Measurements from ENCODE around the gene OLA1.
A peak's percentile ranks its signal among the peaks of the same experiment; 100 is the strongest.

OLA1 gene

DNA sequence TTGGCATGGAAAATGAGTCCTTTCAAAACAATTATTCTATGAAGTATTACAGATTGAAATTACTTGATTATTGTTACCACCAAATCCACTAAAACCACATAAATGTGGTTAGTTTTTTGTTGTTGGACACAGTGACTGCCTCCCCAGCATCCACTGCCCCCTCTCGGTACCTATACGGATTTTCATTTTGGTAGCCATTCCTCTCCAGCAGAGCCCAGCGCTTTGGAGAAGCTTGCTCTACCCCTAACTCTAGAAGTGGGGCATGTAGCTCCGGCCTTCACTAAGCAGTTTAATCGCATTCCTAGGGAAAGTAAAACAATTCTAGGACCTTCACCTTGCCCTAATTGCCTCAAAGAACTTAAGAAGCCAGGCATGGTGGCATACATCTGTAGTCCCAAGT, 24.2 kb downstream of the OLA1 start:
- DNase-seq, result no peak

DNA sequence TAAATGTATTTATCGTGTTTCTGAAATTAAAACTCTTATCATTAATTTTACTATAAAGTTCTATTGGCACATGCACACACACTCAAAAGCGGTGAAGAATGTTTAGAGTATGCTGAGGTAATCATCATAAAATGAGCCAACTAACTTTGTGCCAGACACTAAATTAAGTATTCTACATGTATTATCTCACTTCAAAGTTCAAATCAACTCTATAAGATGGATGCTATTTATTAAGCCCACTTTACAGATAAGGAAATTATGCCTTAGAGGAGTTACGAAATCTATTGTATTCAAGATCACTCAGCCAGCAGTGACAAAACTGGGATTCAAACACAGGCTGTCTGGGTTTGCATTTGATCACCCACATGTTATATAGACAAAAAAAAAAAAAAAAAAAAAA, 24.9 kb downstream of the OLA1 start:
- no peak for DNase-seq

- no peak for DNase-seq
These were observed 26.2 kb downstream of the OLA1 start for GRCh38 chr2:174222154-174222553.

- DNase-seq, result no peak
These were observed 29.0 kb downstream of the OLA1 start for GRCh38 chr2:174219321-174219720.

- no peak for DNase-seq
These were observed 29.6 kb downstream of the OLA1 start for GRCh38 chr2:174218773-174219172.

- DNase-seq, result no peak
These were observed 30.5 kb downstream of the OLA1 start for GRCh38 chr2:174217869-174218268.

GRCh38 chr2:174211954-174212353, 36.4 kb downstream of the OLA1 start:
- no peak for DNase-seq

DNA sequence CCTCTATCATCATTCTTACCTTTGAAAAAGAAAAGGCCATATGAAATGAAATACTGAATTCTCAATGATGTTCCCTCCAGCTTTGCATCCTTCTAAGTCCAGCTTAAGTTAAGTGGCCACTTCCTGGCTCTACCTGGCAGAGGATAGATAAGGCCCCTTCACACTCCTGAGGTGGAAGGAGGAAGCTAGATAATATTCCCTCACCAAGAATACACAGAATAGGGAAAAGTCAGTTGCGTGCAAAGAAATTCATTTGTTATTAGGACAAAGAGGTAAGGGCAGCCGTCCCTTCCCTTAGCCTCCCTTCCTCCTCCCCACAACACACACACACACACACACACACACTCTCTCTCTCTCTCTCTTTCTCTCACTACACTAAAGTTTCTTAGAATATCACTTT, 37.5 kb downstream of the OLA1 start:
- peak; percentile 50 for DNase-seq

GRCh38 chr2:174209325-174209724, 39.0 kb downstream of the OLA1 start:
- no peak for DNase-seq

GRCh38 chr2:174208026-174208425, 40.3 kb downstream of the OLA1 start:
- DNase-seq, result no peak

GRCh38 chr2:174205562-174205961, 42.8 kb downstream of the OLA1 start:
- DNase-seq, result no peak

GRCh38 chr2:174202188-174202587, 46.1 kb downstream of the OLA1 start:
- no peak for DNase-seq

DNA sequence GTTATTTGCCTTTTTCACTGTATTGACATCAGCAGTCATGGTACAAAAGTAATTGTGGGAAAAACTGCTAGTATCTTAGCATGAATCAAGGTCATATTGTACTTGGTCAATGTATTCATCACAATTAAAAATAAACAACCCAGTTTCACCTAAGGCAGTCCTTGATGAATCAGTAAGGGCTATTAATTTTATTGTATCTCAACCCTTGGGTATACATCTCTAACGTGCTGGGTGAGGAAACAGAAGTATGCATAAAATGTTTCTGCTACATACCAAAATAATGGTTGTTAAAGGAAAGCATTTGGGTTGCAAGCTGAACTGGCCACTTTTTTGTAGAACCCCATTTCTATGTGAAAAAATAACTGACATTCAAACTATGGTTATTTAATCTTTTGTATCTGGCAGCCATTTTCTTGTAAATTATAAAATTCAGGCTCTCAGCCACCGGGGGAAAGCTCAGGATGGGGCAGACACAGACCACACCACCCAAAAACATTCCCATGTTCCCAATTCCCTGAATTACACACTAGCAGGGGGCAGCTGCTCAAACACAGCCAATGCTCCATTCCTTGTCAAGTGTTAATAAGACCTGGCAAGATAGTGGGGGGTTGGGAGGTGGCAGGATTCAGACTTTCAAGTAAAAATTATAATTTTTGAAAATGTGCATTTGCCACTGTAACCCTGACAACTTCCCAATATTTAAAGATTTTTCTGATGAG, 49.3 kb downstream of the OLA1 start:
- no peak for DNase-seq

DNA sequence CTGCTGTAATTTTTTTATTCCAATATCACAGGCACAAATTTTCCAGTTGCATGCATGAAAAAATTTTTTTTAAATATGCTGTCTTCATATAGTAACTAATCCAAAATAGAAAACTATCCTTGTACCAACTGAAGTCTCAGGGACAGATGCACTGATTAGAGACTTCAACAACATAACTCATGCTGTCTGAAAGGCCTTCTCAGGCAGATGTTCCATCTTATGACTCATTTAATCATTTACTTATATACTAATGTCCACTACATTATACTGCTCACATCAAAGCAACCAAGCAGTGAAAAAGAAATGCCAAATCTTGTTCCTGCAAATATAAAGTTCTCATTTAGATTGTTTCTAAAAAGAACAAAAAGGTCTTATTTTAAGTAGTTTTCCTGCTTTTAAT, 53.1 kb downstream of the OLA1 start:
- DNase-seq, result peak; percentile 14

DNA sequence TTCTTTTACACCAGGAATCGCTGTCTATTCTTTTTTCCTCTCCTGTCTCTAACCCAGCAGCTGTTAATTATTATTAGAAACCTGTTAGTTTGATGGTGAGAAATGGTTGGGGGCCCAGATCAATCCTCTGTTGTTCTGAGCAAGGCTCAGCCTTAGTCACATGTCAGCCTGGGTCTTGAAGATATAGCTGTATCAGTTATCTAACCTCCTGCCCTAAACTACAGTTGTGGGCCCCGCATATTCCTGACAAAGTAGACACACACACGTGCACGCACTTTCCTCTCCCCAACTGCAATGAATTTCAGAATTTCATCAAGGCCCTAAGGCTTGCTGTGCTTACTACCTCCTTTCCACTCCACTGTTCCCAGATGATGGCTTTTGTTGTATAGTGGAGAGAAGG, 54.6 kb downstream of the OLA1 start:
- peak; percentile 56 for DNase-seq

GRCh38 chr2:174192664-174193063, 55.7 kb downstream of the OLA1 start:
- no peak for DNase-seq

GRCh38 chr2:174191342-174192074, 56.8 kb downstream of the OLA1 start:
- DNase-seq, result no peak

DNA sequence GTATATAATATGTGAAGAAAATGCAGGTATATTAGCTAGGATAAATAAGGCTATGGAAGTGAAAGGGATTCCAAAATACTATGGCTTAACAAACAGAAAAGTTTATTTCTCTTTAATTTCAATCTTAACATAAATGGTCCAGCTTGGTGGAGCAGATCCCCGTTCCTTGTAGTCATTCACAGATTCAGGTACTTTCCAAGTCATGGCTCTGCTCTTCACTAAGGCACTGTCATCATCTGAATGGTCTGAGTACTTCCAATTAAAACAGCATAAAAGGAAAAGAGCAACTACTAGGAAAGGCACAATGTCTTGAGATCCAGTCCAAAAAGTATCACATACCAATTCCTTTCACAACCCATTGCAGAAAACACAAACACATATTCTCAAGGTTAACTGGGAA, 63.4 kb downstream of the OLA1 start:
- no peak for DNase-seq

- DNase-seq, result no peak
These were observed 63.8 kb downstream of the OLA1 start for GRCh38 chr2:174184504-174184903.

DNA sequence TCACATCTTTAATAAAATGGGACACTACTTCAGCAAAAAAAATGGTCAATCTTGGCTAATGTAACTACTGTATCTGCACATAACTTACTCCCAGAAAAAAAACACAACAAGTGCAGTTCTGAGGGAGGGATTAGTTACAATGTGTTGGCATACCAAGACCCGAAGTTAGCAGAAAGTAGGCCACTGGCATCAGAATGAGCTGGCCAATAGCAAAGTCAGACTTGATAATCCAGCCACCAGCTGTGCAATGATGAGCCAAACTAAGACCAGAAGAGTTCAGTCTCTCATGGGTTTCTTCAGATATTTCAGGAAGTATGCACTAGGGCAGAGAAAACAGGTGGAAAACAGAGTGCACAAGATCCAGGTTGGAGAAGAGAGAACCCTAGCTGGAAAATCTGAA, 65.3 kb downstream of the OLA1 start:
- no peak for DNase-seq

DNA sequence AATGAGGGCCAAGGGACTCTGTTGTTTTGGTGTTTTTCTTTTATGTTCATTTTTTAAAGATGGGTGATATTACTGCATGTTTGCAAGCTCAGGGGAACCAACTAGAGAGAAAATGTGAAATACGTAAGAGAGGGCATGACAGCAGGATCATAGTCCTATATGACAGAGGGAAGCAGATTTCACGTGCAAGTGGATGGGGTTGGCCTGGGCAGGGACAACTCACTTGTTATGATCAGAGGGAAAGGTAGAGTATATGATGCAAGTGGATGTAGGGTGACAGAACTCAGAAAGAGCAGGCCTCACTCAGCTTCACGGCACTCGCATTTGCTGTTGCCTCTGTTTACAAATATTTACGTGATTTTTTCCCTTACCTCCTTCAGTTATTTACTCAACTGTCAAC, 67.0 kb downstream of the OLA1 start:
- no peak for DNase-seq

DNA sequence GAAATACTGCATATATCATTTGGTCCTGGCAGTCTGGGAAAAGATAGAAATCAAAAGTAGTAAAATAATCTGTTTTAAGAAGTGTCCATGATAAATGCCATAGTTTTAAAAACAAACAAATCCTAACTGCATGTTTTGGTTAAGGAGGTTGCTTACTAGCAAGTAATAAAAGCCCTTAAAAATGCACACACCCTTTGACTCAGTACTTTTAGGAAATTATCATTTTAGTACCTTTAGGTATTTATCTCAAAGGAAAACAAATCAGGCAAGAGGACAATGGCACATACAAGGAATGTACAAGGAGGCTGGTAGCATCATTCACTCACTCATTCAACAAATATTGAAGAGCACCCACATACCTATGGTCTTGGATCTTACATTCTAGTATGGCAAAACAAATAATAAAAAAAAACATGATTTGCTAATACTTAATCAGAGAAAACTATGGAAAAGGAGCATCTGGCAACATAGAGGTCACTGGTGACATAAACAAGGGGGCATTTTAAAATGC, 67.6 kb downstream of the OLA1 start:
- no peak for DNase-seq

DNA sequence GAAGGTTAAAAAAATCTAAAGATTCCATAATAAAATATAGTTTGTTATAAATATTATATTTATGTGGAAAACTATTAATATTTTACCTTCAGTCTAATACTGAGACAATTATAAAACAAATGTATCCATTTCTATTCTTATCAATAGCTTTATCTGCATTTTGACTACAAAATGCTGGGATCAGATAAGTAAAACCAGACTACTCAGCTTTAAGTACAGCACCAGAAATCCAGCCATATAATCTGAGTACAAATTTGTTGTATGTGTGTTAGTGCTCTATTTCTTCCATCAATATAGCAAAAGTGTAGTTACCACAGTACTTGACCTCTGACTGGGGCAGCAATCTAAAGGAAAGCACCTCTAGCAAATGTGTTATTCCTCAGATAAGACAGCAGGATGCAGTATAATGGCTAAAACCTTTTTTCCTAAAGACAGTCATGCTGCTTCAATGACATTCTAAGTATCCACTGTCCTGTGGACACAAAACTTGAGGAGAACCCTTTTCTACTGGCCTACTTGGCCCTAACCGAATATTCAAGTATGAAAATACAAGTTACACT, 68.1 kb downstream of the OLA1 start:
- peak; percentile 57 for DNase-seq

DNA sequence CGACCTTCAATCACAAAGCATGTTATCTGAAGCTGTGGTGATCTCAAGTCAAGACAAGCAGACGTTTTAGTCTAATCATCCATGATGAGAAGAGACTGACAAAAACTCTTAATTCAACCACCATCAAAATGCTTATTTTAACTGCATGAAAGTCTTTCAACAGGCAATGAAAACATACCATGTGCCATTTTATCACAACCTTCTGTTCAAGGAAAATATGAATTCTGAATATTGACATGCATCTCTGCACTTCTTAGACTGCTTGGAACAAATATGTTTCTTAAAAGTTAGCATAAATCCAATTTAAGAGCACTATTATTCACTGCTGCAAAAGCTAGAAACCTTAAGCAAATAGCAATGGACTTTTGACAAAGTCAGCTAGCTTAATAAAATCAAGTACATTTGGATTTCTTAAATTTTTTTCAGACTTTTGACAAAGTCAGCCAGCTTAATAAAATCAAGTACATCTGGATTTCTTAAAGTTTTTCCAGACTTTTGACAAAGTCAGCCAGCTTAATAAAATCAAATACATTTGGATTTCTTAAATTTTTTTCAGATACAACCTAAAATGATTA, 70.9 kb downstream of the OLA1 start:
- DNase-seq, result no peak

All from hematopoietic multipotent progenitor cell treated with erythropoietin and hydrocortisone succinate and interleukin-3 and kit ligand, for 8 days (in vitro differentiated cells).